K562 (cell line): ENCODE data around the gene BSPRY. TPM values are rescaled to one million over a fixed set of nuclear protein-coding genes. Genes with fewer than 3 reads are reported as not detected.
A peak's percentile ranks its signal among the peaks of the same experiment; 100 is the strongest.

Experiments used
- BRF1 ChIP-seq: IDR thresholded peaks from 3 replicates; pipeline ENCODE4 v1.6.1; 2011; ENCODE audit warnings: borderline replicate concordance, mild to moderate bottlenecking; ENCODE audit not compliant: insufficient read length; ENCODE audit errors: extremely low read depth
- CBFB ChIP-seq: sonication (generic); formaldehyde crosslinking; IDR thresholded peaks from 2 replicates; pipeline ENCODE4 v1.4.0; 2020; ENCODE audit warnings: mild to moderate bottlenecking, missing genetic modification reagents
- FOXA3 ChIP-seq, 2 experiments: fragments of 450-650 bp in 1 of 2; sonication (generic) in 1 of 2; formaldehyde crosslinking; IDR thresholded peaks in 1 of 2; conservative IDR thresholded peaks in 1 of 2; 2 replicates each; pipeline versions ENCODE4 v1.4.0 to v1.8.0; 2020 to 2022; ENCODE audit warnings: mild to moderate bottlenecking in 2 of 2, missing genetic modification reagents in 1 of 2
- KDM5B ChIP-seq: fragments of 200-600 bp; sonication (generic); IDR thresholded peaks from 2 replicates; pipeline ENCODE4 v1.6.1; 2012; ENCODE audit warnings: low read depth, mild to moderate bottlenecking, moderate library complexity, low read length, control low read depth, inconsistent platforms; ENCODE audit not compliant: insufficient replicate concordance
- NFRKB ChIP-seq: fragments of 450-650 bp; IDR thresholded peaks from 2 replicates; pipeline ENCODE4 v1.6.1; 2016; ENCODE audit warnings: low read depth
- NR2C1 ChIP-seq, 2 experiments: fragments of 450-650 bp; IDR thresholded peaks; 2 replicates each; pipeline ENCODE4 v1.6.1; 2017; ENCODE audit warnings: mild to moderate bottlenecking in 2 of 2, antibody characterized with exemption in 1 of 2, inconsistent platforms in 1 of 2, missing compliant biosample characterization in 1 of 2, missing genetic modification characterization in 1 of 2
- PCBP2 ChIP-seq: fragments of 200-400 bp; formaldehyde crosslinking; IDR thresholded peaks from 2 replicates; pipeline ENCODE4 v1.6.1; 2018; ENCODE audit warnings: low read length, low read depth, mild to moderate bottlenecking, moderate library complexity; ENCODE audit not compliant: poor library complexity, severe bottlenecking
- RHOXF2B ChIP-seq: fragments of 250-450 bp; sonication (Bioruptor Pico); conservative IDR thresholded peaks from 2 replicates; pipeline ENCODE4 v1.5.1; 2021
- SRSF3 ChIP-seq: fragments of 200-400 bp; formaldehyde crosslinking; IDR thresholded peaks from 2 replicates; pipeline ENCODE4 v1.6.1; 2016; ENCODE audit warnings: mild to moderate bottlenecking, low read length, moderate library complexity; ENCODE audit not compliant: insufficient read depth
- STAT5A ChIP-seq: IDR thresholded peaks from 2 replicates; pipeline ENCODE4 v1.6.1; 2012; ENCODE audit warnings: low read length, inconsistent platforms, borderline replicate concordance
- ZNF431 ChIP-seq: sonication (generic); formaldehyde crosslinking; IDR thresholded peaks from 2 replicates; pipeline ENCODE4 v1.8.0; 2022; ENCODE audit warnings: mild to moderate bottlenecking, missing genetic modification reagents
- ZNF586 ChIP-seq: fragments of 450-650 bp; formaldehyde crosslinking; conservative IDR thresholded peaks from 2 replicates; pipeline ENCODE4 v1.4.0; 2020; ENCODE audit warnings: mild to moderate bottlenecking, moderate library complexity
- ZNF707 ChIP-seq: fragments of 250-450 bp; sonication (Bioruptor Pico); conservative IDR thresholded peaks from 2 replicates; pipeline ENCODE4 v1.8.0; 2022; ENCODE audit warnings: inconsistent platforms, mild to moderate bottlenecking, moderate library complexity
- ZNF766 ChIP-seq: fragments of 200-800 bp; sonication (Bioruptor generic); conservative IDR thresholded peaks from 2 replicates; pipeline ENCODE4 v1.6.1; 2016; ENCODE audit warnings: missing genetic modification characterization, missing compliant biosample characterization
- ZNF785 ChIP-seq: fragments of 250-450 bp; sonication (Bioruptor Pico); IDR thresholded peaks from 2 replicates; pipeline ENCODE4 v1.4.0; 2020; ENCODE audit warnings: mild to moderate bottlenecking
- polyA plus RNA-seq, 8 experiments: library from polyadenylated mRNA; depleted of rRNA in 4 of 8; stranded (reverse) in 5 of 8; unstranded in 3 of 8; fragments of >200 nt; fragmentation: Nextera tagmentation in 2 of 8; fragmentation: Illumina TruSeq in 1 of 8; extraction: Ambion mirVana in 2 of 8; extraction: Trizol in 1 of 8; gene quantifications; 2 replicates each; pipeline versions ENCODE4 v1.2.1 to v1.2.3, GENCODE V29; 2011 to 2014; ENCODE audit warnings: inconsistent platforms in 1 of 8, missing spikeins in 1 of 8
- total RNA-seq, 7 experiments: library from RNA; depleted of rRNA in 6 of 7; stranded (reverse); fragments of >200 nt in 6 of 7; fragmentation: Illumina TruSeq in 2 of 7; extraction: Trizol in 2 of 7; gene quantifications; 2 replicates each; pipeline versions ENCODE4 v1.2.1 to v1.2.3, GENCODE V29; 2011 to 2021; ENCODE audit warnings: low replicate concordance in 1 of 7
- TF ChIP-seq, protein P1 (sequence below), 2 experiments: fragments of 250-450 bp in 1 of 2; fragments of 450-650 bp in 1 of 2; sonication (Bioruptor Pico) in 1 of 2; IDR thresholded peaks; 2 replicates each; pipeline versions ENCODE4 v1.6.1 to v1.8.0; 2016 to 2021; ENCODE audit warnings: mild to moderate bottlenecking in 2 of 2, moderate library complexity in 2 of 2, missing compliant biosample characterization in 1 of 2, missing genetic modification characterization in 1 of 2
- TF ChIP-seq, protein P2 (sequence below): fragments of 250-450 bp; sonication (Bioruptor Pico); IDR thresholded peaks from 2 replicates; pipeline ENCODE4 v1.8.0; 2022; ENCODE audit warnings: inconsistent platforms, mild to moderate bottlenecking, moderate library complexity, borderline replicate concordance
- TF ChIP-seq, protein P3 (sequence below): fragments of 450-650 bp; formaldehyde crosslinking; IDR thresholded peaks from 2 replicates; pipeline ENCODE4 v1.4.0; 2020; ENCODE audit warnings: mild to moderate bottlenecking
- TF ChIP-seq, protein P4 (sequence below): fragments of 450-650 bp; conservative IDR thresholded peaks from 2 replicates; pipeline ENCODE4 v1.6.1; 2016; ENCODE audit warnings: missing genetic modification characterization, low read depth, mild to moderate bottlenecking, control low read depth, missing compliant biosample characterization
- TF ChIP-seq, protein P5 (sequence below): fragments of 250-450 bp; sonication (Bioruptor Pico); IDR thresholded peaks from 2 replicates; pipeline ENCODE4 v1.4.0; 2020; ENCODE audit warnings: borderline replicate concordance

Gene BSPRY
- total and polyA plus RNA-seq, 9 of the 15 experiments (the other 6 are each of a cell fraction or from before 2014, with no cell fraction given): 0.07 to 0.67 (median 0.18) TPM

DNA sequence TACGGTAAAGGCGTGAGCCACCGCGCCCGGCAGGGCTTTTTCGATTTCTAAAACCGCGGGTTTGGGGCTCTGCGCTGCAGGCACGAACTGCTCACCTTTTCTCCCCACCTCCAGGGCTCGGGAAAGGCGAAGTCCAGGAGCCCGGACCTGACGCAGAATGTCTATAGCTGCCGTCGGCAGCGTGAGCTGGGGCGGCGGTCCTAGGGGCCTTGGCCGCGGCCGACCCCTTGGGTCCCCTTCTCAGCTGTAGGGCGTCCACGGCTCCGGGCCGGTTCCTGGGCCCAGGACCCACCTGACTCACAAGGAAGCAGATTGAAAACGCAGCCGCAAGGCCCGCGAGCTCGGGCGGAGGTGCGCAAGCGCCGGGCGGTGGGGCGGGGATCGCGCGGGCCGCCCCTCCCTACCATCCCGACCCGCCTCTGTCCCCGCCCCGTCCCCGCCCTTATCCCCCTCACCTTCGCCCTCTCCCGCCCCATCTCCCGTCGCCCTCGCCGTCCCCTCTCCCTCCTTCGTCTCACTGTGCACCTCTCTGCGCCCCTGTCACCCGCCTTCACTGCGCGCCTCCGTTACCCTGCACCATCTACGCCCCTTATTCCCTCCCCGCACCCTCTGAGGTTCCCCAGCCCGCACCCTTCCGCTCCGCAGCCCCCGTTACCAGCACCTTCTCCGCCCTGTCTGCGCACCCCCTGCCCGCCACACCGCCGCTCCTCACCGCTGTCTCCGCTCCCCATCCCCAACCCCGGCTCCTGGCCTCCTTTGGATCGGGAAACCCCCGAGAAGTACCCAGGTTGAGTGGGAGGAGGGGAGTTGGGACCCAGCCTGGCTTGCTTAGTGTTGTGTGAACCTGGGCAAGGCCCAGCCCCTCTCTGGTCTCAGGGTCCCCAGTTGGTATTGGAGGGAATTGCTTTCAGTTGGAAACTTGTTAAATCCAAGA, 27.6 kb downstream of the BSPRY start, which contains the start of gene HDHD3 (continued):
- TF ChIP-seq, protein P1, sequence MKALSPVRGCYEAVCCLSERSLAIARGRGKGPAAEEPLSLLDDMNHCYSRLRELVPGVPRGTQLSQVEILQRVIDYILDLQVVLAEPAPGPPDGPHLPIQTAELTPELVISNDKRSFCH (CRISPR knock-in tag; IDR thresholded peaks at IDR 0.05): no peak
- TF ChIP-seq, protein P1 (tag; IDR thresholded peaks at IDR 0.05): no peak
- TF ChIP-seq BRF1: no peak
- TF ChIP-seq ZNF785 (CRISPR knock-in tag): no peak
- no peak for TF ChIP-seq SRSF3
- TF ChIP-seq STAT5A: no peak
- TF ChIP-seq ZNF431 (CRISPR knock-in tag): no peak
- no peak for TF ChIP-seq RHOXF2B (CRISPR knock-in tag)
- TF ChIP-seq NFRKB: no peak
- TF ChIP-seq ZNF707 (CRISPR knock-in tag): no peak
- TF ChIP-seq, protein P2, sequence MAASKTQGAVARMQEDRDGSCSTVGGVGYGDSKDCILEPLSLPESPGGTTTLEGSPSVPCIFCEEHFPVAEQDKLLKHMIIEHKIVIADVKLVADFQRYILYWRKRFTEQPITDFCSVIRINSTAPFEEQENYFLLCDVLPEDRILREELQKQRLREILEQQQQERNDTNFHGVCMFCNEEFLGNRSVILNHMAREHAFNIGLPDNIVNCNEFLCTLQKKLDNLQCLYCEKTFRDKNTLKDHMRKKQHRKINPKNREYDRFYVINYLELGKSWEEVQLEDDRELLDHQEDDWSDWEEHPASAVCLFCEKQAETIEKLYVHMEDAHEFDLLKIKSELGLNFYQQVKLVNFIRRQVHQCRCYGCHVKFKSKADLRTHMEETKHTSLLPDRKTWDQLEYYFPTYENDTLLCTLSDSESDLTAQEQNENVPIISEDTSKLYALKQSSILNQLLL (CRISPR knock-in tag): no peak
- TF ChIP-seq, protein P3, sequence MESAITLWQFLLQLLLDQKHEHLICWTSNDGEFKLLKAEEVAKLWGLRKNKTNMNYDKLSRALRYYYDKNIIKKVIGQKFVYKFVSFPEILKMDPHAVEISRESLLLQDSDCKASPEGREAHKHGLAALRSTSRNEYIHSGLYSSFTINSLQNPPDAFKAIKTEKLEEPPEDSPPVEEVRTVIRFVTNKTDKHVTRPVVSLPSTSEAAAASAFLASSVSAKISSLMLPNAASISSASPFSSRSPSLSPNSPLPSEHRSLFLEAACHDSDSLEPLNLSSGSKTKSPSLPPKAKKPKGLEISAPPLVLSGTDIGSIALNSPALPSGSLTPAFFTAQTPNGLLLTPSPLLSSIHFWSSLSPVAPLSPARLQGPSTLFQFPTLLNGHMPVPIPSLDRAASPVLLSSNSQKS: no peak
- TF ChIP-seq CBFB (CRISPR knock-in tag): no peak
- TF ChIP-seq, protein P4, sequence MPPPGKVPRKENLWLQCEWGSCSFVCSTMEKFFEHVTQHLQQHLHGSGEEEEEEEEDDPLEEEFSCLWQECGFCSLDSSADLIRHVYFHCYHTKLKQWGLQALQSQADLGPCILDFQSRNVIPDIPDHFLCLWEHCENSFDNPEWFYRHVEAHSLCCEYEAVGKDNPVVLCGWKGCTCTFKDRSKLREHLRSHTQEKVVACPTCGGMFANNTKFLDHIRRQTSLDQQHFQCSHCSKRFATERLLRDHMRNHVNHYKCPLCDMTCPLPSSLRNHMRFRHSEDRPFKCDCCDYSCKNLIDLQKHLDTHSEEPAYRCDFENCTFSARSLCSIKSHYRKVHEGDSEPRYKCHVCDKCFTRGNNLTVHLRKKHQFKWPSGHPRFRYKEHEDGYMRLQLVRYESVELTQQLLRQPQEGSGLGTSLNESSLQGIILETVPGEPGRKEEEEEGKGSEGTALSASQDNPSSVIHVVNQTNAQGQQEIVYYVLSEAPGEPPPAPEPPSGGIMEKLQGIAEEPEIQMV (tag): no peak
- peak; percentile 56 for TF ChIP-seq KDM5B
- TF ChIP-seq, protein P5, sequence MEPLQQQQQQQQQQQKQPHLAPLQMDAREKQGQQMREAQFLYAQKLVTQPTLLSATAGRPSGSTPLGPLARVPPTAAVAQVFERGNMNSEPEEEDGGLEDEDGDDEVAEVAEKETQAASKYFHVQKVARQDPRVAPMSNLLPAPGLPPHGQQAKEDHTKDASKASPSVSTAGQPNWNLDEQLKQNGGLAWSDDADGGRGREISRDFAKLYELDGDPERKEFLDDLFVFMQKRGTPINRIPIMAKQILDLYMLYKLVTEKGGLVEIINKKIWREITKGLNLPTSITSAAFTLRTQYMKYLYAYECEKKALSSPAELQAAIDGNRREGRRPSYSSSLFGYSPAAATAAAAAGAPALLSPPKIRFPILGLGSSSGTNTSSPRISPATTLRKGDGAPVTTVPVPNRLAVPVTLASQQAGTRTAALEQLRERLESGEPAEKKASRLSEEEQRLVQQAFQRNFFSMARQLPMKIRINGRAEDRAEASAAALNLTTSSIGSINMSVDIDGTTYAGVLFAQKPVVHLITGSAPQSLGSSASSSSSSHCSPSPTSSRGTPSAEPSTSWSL (CRISPR knock-in tag): no peak
- TF ChIP-seq ZNF766: no peak
- TF ChIP-seq FOXA3 (CRISPR knock-in tag; conservative IDR thresholded peaks at IDR 0.05 in 1 of 2, IDR thresholded peaks at IDR 0.05 in 1 of 2): no peak
- TF ChIP-seq NR2C1 (IDR thresholded peaks at IDR 0.05): no peak
- no peak for TF ChIP-seq NR2C1 (tag; IDR thresholded peaks at IDR 0.05)
- TF ChIP-seq ZNF586: no peak
- no peak for TF ChIP-seq PCBP2
